ENCODE results near the gene EMP3.
"Not testable (repeated sequence)": the region's sequence is repeated elsewhere in the genome, so short reads cannot be mapped to it uniquely, and the experiment has no call there.

Gene EMP3

DNA sequence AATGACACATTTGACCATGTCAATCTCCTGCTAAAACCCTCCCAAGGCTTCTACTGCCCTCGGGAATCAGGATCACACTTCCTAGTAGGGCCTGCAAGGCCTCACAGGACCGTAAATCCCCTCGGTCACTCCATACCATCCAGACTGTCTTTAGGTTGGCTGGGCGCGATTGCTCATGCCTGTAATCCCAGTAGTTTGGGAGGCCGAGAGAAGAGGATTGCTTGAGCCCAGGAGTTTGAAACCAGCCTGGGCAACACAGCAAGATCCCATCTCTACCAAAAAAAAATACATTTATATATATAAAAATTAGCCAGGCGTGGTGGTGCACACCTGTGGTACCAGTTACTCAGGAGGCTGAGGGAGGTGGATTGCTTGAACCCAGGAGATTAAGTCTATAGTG, 23.4 kb downstream of the EMP3 start:
- no peak for DNase-seq

DNA sequence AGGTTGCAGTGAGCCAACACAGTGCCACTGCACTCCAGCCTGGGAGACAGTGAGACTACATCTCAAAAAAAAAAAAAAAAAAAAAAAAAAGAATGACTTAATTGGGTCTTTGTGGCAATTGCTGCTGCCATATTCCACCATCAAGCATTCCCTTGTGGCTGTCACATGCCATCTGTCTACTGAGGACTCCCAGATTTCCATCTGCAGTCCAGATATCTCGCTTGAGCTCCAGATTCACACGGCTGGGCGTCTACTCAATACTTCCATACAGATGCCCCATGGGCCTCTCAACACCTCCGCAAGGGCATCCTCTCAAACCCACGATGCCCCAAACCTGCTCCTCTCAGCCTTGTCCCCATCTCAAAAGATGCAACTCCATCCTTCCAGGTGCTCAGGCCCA, 25.5 kb downstream of the EMP3 start:
- no peak for DNase-seq

DNA sequence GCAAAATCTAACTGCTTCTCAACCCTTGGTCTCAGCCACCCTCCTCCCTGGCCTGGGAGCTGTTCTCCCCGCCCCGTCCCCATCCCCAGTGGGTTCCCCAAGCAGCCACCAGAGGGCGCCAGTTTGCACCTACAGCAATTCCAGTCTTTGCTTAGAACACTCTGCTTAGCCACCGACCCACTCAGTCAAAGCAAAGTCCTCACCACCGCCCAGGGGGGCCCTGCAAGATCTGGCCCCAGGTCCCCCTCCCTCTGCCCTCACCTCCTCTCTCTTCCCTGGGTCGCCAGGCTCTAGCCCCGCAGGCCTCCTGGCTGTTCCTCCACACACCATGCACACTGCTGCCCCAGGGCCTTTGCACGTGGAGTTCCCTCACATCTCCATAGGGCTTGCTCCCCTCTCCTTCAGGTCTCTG, 26.0 kb downstream of the EMP3 start:
- peak; percentile 91 to 92 for DNase-seq

DNA sequence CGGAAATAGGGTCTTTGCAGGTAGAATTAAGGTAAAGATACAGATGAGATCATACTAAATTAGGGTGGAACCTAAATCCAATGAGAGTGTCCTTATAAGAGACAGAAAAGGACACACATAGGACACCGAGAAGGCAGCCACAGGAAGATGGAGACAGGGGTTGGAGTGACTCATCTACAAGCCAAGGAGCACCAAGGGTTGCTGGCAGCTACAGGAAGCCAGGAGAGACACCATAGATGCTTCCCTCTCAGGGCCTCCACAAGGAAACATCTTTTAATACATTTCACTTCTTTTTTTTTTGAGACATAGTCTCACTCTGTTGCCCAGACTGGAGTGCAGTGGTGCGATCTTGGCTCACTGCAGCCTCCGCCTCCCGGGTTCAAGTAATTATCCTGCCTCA, 28.3 kb downstream of the EMP3 start:
- DNase-seq = no peak

DNA sequence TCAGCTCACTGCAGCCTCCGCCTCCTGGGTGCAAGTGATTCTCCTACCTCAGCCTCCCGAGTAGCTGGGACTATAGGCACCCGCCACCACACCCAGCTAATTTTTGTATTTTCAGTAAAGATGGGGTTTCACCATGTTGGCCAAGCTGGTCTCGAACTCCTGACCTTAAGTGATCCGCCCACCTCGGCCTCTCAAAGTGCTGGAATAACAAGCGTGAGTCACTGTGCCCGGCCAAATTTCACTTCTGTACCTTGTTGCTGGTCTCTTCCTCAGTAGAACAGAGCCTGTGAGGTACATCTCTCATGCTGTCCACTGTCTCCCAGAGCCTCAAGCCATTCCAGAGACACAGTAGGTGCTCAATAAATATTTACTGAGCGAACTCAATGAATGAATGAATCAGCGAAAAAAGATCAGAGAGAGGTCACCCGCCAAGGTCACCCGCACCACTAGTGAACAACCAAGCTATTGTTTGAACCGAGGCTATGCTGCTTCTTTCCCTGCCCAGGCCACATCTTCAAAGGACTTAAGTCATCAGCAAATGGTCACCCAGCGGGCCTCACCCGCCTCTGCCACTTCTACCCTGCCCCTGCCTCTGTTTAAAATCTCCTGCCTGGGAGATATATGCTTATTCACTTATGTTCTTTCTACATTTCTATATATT, 29.1 kb downstream of the EMP3 start:
- DNase-seq = no peak

DNA sequence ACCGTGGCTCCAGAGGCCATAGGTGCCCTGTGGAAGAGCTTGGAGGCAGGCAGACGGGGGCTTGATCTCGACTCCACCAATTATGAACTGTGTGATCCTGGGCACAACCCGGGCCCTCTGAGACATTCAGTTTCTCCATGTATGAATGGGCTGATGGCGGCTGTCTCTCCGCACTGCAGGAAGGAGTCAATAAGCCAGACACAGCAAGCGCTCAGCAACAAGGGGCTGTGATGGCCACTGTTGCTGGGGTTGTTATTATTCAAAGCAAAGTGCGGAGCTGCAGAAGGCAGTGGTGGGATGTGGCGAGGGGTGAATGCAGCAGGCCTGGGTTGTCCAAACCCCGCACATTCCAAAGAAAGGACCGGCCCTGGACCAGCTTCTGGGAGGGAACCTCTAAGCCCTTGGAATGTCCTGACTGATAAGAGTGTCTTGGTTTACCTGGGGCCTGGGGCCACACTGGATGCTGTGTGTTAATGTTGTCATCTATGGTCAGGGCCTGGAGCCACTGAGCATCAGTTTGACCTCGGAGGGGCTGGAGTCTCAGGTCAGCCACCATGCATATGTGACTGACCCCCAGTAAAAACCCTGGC, 30.1 kb downstream of the EMP3 start:
- no peak for DNase-seq

DNA sequence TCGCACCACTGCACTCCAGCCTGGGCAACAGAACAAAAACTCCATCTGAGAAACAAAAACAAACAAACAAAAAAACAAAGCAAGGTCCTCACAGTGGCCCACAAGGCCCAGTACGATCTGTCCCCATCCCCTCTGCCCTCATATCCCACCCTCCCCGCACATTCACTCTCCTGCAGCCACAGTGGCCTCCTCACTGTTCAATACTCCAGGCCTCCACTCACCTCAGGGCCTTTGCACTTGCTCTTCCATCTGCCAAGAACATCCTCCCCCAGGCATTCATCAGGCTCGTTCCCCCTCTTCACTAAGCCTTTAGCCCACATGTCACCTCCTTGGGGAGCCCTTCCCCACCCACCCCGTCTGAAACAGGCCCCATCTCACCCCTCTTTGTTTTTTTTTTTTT, 33.8 kb downstream of the EMP3 start:
- DNase-seq = no peak

DNA sequence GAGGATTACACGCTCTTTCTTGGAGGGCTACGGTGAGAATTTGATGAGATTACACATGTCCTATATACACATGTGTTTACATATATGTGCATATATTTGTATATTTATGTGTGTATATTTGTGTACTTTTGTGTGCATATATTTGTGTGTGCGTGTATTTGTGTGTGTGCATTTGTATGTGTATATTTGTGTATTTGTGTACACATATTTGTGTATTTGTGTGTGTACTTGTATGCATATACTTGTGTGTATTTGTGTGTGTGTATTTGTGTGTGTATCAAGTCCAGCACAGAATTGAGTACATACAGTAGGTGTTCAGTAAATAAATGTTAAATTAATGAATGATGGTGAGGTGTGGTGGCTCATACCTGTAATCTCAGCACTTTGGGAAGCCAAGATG, 36.6 kb downstream of the EMP3 start:
- DNase-seq = no peak

DNA sequence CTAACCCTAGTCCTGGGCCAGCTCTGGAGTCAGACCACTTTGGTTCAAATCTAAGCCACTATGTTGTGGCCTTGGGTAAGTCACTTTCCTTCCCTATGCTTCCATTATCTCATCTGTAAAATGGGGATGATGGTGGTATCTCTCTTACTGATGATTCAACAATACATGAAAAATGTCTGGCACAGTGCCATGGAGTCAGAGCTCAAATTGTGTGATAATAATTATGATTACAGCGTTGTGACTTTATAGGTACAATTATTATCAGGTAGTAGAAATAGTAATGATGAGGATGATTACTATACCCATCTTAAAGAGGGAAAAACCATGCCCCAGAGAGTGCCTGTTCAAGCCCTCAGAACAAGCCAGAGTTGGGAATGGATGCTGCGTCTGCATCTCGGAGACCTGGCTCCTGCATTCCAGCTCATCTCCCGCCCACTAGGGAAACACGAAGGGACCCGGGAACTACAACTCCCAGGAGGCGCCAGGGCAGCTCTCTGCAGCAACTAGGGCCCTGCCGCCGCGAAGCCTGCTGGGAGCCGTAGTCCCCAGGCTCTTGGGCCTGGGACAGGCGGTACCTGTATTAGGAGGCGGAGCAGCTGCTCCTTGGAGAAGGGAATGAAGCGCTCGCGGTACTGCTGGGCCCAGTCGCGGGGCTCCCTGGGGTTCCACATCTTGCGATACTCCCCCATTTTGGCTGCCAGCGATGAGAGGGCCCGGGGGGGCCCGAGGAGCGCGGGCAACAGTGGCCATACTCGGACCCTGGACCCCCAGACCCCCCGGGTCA, 37.6 kb downstream of the EMP3 start:
- DNase-seq = peak; percentile 90 to 93

DNA sequence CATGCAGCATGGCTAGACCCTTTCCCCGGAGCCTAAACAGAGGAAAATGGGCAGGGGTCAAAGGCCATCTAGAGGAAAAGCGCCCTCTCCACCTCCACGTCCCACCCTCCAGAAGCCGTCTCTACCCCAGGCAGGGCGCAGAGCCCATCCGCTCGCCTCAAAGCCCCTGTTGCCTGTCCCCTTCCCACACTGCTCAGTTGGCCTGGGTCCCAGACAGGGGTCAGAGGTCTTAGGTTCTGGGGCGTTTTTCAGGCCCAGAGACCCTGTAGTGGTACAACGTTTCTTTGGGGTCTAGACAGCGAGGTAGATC, 38.1 kb downstream of the EMP3 start:
- no peak for DNase-seq

DNA sequence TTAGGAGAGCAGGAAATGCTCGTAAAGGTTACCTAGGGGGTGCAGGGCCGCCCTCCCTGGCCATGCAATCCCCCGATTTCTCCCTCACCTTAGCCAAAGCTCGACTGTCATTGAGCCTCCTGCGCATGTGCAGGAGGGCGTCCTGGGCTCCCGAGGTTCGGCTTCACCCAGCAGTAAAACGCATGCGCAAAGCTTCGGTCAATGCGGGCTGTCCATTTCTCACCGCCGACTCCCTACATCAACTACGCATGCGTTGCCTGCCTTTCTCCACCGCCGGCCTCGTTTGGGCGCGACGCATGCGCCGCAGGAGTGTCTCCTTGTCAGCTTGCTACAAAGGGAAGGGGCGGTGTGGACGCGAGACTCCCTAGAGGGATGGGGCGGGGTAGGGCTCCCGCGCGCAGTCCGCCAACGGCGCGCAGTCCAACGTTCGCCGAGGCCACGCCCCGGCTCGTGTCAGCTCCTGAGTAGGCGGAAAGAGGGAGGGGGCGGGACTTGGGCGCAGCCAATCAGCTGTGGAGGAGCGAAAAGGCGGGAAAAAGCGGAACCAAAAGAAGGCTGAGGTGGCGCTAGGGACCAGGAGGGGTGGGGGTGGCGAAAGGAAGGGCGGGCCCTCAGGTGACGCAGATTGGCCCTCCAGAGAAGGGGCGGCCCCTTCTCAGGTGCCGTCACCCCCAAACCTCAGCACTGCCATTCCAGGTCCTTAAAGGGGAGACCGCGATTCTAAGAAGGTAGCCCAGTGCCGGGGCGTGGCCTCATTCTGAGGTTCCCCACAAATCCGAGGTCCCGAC, 38.7 kb downstream of the EMP3 start, which contains the start of the genes SYNGR4 and TMEM143:
SYNGR4 (plus strand) TSS at position 558 of the 788 bp plus-strand sequence. CDS start 1,476 bp downstream, outside the sequence.
TMEM143 (minus strand) TSS at position 131 of the 788 bp plus-strand sequence; CDS start at position 111, 20 bp downstream.
- DNase-seq = peak; percentile 96 to 97

DNA sequence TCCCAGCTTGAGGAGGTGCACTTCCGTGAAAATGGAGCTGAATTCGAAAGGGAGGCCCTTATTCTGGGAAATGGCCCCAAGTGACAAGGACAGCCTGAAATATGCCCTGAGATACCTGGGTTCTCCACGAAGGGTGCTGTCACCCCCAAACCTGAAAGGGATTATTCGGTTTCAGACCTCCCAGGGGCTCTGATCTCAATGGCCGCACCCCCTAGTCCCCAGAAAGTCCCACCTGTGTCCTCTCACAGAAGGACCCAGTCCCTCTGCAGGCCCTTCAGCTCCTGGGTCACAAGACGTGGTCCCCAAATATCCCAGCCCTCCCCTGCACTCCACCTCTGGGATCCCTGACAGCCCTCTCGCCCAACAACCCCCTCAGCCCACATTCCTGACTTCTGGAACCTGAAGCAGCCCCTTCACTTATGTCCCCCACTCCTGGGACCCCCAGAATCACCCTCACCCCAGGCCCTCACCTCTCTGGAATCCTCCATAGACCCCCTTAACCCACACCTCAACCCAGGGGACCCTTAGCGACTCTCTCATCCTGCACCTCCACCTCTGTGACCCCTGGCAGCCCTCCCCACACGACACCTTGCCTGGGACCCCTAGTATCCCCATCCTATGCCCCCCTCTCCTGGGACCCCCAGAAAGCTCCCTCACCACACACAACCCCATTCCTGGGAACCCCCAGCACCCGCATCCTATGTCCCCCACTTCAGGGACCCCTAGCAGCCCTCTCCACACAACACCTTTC, 39.4 kb downstream of the EMP3 start:
- no peak for DNase-seq

DNA sequence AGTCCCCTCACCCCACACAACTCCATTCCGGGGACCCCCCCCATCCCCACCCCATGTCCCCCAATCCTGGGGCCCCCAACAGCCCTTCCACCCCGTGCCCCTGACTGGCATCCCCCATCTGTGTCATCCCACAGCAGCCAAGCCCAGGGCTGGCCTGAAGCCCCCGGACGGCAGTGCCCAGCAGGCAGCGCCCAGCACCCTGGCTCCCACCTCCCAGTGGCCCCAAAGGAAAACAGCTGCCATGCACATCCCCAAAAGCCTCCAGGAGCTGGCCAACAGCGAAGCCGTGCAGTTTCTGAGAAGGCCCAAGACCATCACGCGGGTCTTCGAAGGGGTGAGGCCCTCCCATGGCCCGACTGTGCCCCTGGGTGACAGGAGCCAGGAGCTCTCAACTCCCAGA, 40.2 kb downstream of the EMP3 start:
- no peak for DNase-seq

DNA sequence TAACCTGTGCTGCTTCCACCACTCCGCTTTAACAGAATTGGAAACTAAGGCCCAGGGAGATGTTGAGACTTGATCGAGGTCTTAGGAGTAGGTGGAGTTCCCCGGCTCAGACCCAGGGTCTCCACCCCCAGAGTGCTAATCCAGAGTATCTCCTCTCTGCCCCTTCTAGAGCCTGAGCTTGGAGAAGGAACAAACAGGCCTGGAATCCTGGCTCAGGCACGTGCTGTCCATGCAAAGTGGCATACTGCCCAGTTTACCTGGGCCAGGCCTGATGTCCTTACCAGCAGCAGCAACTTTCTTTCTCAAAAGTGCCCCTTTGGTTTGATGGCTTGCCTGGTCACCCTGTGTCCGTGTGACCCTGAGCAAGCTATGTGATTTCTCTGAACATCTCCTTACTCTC, 42.5 kb downstream of the EMP3 start:
- no peak for DNase-seq

DNA sequence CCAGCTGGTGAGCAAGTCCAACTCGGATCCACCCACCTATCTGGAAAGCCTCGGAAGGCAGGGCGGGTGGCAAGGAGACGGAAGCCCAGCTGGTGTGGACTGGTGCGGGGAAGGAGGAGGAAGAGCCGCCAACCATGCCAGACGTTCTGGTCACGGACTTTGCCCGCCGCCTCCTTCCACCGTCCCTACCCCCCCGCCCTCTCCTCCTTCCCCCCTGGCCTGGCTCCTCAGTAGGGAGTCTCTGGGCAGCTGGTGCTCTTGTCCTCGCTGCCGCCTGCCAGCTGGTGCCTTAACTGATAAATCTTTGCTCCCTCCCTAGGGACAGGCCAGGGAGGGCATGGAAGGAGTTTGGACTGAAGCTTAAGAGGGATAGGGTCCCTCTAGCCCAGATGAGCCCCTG, 43.6 kb downstream of the EMP3 start:
- no peak for DNase-seq

DNA sequence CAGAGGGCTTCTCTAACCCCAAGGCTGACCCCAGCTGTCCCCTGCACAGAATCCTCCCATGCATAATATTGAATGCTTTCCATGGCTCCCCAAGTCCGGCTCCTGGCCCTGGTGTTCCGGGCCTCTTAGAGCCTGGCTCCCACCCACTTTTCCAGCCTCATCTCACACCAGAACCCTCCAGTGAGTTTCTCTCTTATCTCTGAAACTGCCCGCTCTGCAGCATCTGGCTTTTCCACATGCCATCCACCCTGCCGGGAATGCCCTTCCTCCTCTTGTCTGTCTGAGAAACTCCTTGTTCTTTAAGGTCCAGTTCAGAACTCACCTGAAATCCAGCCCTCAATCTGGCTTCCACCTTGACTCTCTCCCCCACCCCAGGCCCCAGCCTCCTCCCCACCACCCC, 45.6 kb downstream of the EMP3 start:
- no peak for DNase-seq

DNA sequence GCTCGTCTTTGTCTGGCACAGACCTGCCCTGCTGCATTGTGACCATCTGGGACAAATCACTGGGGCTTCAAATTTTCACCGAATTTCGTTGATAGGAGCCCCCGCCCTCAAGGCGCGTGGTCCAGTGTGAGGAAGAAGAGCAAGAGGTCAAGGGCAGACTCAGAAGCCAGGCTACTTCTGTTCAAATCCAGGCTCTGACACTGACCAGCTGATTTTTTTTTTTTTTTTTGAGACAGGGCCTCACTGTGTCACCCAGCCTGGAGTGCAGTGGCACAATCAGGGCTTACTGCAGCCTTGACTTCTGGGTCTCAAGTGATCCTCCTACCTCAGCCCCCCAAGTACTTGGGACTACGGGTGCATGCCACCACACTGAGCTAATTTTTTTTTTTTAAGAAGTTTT, 46.0 kb downstream of the EMP3 start:
- no peak for DNase-seq

DNA sequence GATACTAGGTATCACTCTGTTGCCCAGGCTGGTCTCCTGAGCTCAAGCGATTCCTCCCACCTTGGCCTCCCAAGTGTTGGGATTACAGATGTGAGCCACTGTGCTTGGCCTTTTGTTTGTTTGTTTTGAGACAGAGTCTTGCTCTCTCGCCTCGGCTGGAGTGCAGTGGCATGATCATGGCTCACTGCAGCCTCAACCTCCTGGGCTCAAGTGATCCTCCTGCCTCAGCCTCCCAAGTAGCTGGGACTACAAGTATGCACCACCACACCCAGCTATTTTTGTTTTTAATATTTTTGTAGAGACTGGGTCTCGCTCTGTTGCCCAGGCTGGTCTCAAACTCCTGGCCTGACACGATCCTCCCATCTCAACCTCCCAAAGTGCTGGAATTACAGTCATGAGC, 46.4 kb downstream of the EMP3 start:
- not testable (repeated sequence) for DNase-seq

DNA sequence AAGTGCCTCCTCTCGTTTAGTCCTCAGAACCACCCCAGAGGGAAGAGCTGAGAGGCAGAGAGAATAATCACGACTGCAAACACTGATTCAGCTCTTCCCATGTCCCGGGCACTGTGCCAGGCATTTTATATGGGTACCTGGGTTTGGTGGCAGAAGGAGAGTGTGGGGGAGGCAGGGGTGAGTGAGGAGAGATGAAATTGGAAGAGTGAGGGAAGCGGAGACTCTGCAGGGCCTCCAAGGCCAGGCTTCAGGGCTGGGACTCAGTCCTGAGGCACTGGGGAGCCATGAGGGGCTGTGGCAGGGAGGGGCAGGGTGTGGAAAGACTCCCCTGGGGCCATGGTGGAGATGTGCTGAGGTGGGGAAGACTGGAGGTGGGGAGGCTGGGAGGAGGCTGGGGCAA, 47.6 kb downstream of the EMP3 start:
- DNase-seq = no peak

DNA sequence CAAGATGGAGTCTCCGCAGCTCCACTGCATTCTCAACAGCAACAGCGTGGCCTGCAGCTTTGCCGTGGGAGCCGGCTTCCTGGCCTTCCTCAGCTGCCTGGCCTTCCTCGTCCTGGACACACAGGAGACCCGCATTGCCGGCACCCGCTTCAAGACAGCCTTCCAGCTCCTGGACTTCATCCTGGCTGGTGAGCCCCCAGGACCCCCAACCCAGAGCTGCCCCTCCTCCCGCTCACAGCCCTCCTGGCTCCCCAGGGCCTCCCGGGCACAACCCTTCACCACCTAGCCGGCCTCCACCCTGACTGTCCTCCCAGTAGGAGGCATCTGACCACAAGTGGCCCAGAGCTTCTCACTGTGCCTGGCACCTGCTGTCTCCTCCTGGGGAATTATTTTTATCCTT, 48.2 kb downstream of the EMP3 start:
- DNase-seq = no peak

DNA sequence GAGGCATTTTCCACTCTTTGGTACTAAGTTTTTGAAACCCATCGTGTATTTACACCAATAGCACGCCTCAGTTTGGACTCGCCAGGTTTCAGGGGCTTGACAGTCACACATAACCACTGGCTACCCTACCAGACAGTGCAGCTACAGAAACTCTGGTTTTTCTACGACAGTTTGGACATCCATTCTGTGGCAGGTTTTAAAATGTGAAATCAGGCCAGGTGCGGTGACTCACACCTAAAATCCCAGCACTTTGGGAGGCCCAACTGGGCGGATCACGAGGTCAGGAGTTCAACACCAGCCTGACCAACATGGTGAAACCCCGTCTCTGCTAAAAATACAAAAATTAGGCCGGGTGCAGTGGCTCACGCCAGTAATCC, 52.8 kb downstream of the EMP3 start:
- DNase-seq = no peak

DNA sequence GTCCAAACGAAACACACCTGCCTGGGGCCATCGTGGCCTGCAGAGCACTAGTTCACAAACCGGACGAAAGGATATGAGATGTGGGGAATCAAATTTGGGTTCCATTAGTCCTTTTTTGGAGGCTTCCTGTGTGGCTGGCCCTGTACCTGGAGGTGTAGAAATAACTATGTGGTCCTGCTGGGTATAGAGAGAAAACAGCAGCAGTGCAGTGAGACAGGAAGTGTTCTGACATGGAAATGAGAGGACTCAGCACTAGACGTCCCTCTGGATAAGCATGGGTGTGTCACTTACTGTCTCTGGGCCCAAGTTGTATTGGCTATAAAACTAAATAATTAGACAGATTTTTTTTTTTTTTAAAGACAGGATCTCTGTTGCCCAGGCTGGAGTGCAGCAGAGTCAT, 53.7 kb downstream of the EMP3 start:
- no peak for DNase-seq

Data from activated CD4-positive, alpha-beta T cell treated with anti-CD3 and anti-CD28 coated beads, Interleukin-2, amount 50 U/mL, for 48 hours (primary cell).